Measurements from ENCODE around the gene CCDC89. TPM values are rescaled to one million over a fixed set of nuclear protein-coding genes. Genes with fewer than 3 reads are reported as not detected.
A peak's percentile ranks its signal among the peaks of the same experiment; 100 is the strongest.

CCDC89 gene
- total and polyA plus RNA-seq, 8 donors = 0.25 to 10.4 (median 1.7) TPM

DNA sequence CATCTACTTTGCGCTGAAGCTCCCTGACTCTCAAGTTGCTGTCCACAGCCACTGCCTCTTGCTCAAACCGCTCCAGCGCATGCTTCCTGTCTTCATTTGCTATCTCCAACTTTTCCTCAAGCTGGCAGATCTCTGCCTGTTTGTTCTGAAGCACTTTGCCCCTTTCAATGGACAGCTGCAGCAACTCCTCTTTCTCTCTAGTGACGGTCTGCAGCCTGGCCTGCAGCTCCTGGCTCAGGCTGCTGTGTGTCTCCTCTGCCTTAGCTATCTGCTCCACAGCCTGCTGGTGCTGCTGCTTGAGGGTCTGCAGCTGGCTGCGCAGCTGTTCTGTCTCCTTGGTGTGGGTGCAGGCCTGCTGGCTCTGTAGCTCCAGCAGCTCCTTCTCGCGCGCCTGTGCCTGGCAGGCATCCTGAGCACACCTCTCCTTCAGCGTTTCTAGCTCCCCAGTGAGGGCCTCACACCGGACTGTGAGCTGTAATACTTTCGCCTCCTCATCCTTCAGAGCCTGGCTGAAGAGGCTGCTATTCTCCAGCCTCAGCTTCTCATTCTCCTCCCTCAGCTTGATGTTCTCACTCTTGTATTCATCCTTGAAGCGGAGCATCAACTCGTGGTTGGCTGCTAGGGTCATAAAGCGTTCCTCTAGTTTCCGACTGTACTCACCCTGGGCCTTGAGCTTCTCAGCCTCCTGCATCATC lies 723 bp downstream of the CCDC89 start:
- peaks cover 9 to 45% (median 34%) of the 10 kb centered on the region in 4 donors for H3K4me1 ChIP-seq
- intact Hi-C loops (cut with DNase I; ENCODE audit: low total_unique reads) = no loop called here
- H3K27ac ChIP-seq = peak overlapping the region; percentile 35 to 81 (median 64)
- no peaks in the 10 kb centered on the region for H3K27me3 ChIP-seq
- peak in 1 of 2 donors; percentile 85 for DNase-seq
- 54 to 64% (median 58%) methylated on average over 15 of the region's 15 CpGs for WGBS, 5 donors
- peak overlapping the region; percentile 29 to 40 (median 39) for H3K4me3 ChIP-seq
- peaks cover 0 to under 1% (median 0%) of the 10 kb centered on the region in 4 donors for H3K36me3 ChIP-seq
- H3K9me3 ChIP-seq = no peaks in the 10 kb centered on the region
- no peak for TF ChIP-seq EP300 (IDR thresholded peaks at IDR 0.05)
- TF ChIP-seq, protein P1, sequence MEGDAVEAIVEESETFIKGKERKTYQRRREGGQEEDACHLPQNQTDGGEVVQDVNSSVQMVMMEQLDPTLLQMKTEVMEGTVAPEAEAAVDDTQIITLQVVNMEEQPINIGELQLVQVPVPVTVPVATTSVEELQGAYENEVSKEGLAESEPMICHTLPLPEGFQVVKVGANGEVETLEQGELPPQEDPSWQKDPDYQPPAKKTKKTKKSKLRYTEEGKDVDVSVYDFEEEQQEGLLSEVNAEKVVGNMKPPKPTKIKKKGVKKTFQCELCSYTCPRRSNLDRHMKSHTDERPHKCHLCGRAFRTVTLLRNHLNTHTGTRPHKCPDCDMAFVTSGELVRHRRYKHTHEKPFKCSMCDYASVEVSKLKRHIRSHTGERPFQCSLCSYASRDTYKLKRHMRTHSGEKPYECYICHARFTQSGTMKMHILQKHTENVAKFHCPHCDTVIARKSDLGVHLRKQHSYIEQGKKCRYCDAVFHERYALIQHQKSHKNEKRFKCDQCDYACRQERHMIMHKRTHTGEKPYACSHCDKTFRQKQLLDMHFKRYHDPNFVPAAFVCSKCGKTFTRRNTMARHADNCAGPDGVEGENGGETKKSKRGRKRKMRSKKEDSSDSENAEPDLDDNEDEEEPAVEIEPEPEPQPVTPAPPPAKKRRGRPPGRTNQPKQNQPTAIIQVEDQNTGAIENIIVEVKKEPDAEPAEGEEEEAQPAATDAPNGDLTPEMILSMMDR (IDR thresholded peaks at IDR 0.05) = no peak
- TF ChIP-seq POLR2AphosphoS5 (IDR thresholded peaks at IDR 0.05) = no peak
- no peak for TF ChIP-seq POLR2A (IDR thresholded peaks at IDR 0.05)

DNA sequence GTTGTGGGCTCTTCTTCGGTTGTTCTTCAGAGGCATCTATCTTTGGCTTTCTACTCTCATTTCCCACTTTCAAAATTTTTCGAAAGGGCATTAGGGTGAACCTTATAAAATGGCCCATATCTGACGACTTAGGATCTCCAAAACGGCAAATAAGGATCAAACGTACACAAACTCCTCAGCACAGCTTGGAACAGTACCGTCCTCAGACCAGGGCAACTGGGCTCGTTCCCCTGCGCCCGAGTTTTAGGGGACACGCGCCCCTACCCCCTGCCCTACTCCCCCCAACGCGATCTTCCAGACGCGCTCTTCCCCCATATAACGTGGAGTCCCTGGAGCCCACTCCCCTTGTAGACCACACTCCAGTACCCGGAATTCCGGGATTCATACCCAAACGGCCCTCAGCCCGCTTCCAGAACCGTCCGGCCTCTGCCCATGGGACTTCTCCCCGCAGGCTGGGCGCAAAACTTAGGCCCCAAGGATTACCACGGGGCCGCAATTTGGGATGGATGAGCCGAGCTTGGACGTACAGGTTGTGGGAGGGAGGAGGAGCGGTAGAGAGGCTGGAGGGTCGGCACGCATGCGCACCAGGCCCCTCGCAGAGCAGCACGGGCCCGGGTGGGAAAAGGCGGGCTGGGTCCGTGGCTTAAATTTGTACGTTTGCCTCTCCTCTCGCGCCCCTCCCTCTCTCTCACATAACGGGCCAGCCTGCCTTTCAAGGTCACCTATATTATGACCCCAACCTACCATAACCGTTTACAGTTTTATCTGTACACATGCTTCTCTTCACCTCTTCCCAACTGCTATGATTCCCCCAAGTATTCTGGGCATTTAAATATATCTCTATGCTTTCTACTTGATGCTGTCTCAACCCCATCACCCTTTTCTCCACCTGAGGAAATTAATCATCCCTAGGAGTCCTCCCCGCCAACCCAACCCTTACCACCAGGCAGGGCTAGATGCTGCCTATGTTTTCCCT lies 3.4 kb downstream of the CCDC89 start:
- peak; percentile 35 to 93 for DNase-seq
- H3K27me3 ChIP-seq = no peaks in the 10 kb centered on the region
- H3K27ac ChIP-seq = peak overlapping the region; percentile 16 to 74 (median 58)
- WGBS, 5 donors = 19 to 43% (median 25%) methylated on average over 43 of the region's 43 CpGs
- H3K36me3 ChIP-seq = no peaks in the 10 kb centered on the region
- no peaks in the 10 kb centered on the region for H3K9me3 ChIP-seq
- peaks cover 9 to 45% (median 34%) of the 10 kb centered on the region in 4 donors for H3K4me1 ChIP-seq
- intact Hi-C loops (cut with DNase I; ENCODE audit: low total_unique reads) = no loop called here
- H3K4me3 ChIP-seq = peak overlapping the region; percentile 44 to 55 (median 52)
- peak in 2 of 3 donors; percentile 18 to 45 for TF ChIP-seq POLR2AphosphoS5 (IDR thresholded peaks at IDR 0.05)
- TF ChIP-seq EP300 (IDR thresholded peaks at IDR 0.05) = no peak

DNA sequence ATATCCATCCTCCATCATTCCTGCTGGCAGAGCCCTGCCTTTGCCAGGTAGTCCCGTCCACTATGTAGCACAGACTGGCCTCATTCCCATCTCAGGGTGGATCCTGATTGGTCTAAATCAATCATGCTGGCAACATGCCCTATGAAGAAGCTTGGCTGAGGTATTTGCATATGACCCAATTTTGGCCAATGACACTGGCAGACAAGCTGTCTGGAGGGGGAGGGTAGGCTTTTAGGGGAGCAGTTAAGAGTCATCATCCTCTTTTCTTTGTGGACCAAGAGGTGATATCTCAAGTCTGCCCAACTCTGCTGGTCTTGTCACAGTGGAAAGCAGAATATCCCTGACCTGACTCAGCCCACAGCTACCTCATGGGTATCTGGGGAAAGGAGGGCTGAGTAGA lies 5.1 kb downstream of the CCDC89 start:
- Histone ChIP-seq H3K27me3 (no peaks in the 10 kb centered on the region), H3K4me1 (peaks cover 9 to 32% (median 22%) of the 10 kb centered on the region in 4 donors), H3K4me3 (no peak overlapping the region), H3K9me3 (no peaks in the 10 kb centered on the region), H3K27ac (no peak overlapping the region), H3K36me3 (no peaks in the 10 kb centered on the region)
- intact Hi-C loops (cut with DNase I; ENCODE audit: low total_unique reads) = no loop called here
- 52 to 78% (median 61%) methylated on average over 1 of the region's 1 CpG for WGBS, 5 donors
- no peak for DNase-seq
- no peak for TF ChIP-seq POLR2AphosphoS5 (IDR thresholded peaks at IDR 0.05)

DNA sequence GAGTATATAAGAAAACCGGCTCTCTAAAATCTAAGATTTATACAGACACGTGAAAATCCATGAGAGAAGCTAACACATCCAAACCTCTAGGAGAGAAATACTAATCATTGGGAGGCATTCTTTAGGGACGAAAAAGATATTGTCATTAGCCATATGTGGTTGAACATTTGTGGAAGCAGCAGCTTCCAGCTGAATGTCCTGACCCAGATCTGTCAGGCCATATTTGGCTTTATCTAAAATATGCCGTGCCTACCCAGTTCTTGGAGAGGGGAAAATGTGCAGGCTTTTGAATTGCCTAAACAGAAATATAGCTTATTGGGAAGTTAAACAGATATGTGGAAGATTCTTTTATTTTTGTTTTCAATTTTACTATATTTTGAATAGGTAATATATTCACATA lies 6.4 kb downstream of the CCDC89 start:
- Histone ChIP-seq H3K9me3 (peaks cover 0 to 2% (median 0%) of the 10 kb centered on the region in 4 donors), H3K4me3 (no peak overlapping the region), H3K4me1 (peaks cover 4 to 20% (median 13%) of the 10 kb centered on the region in 4 donors), H3K27me3 (no peaks in the 10 kb centered on the region), H3K36me3 (no peaks in the 10 kb centered on the region), H3K27ac (no peak overlapping the region)
- intact Hi-C loops (cut with DNase I; ENCODE audit: low total_unique reads) = no loop called here
- DNase-seq = no peak
- TF ChIP-seq POLR2AphosphoS5 (IDR thresholded peaks at IDR 0.05) (no peak), POLR2A (IDR thresholded peaks at IDR 0.05) (no peak), EP300 (IDR thresholded peaks at IDR 0.05) (no peak)
- TF ChIP-seq, protein P1 (IDR thresholded peaks at IDR 0.05) = no peak
- WGBS, 5 donors = 49 to 86% (median 84%) methylated on average over 4 of the region's 4 CpGs

DNA sequence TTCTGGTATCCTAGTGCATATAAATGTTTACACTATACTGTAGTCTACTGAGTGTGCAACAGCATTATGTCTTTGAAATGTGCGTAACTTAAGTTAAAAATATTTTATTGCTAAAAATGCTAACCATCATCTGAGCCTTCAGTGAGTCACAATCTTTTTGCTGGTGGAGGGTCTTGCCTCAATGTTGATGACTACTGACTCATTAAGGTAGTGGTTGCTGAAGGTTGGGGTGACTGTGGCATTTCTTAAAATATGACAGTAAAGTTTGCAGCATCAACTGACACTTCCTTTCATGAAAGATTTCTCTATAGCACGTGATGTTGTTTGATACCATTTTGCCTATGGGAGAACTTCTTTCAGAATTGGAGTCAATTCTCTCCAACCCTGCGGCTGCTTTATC lies 12.6 kb downstream of the CCDC89 start:
- DNase-seq = no peak
- intact Hi-C loops (cut with DNase I; ENCODE audit: low total_unique reads) = no loop called here
- TF ChIP-seq, protein P1 (IDR thresholded peaks at IDR 0.05) = no peak
- TF ChIP-seq POLR2AphosphoS5 (IDR thresholded peaks at IDR 0.05) = no peak
- no peak for TF ChIP-seq POLR2A (IDR thresholded peaks at IDR 0.05)
- no peak for TF ChIP-seq EP300 (IDR thresholded peaks at IDR 0.05)
- Histone ChIP-seq H3K27me3 (no peaks in the 10 kb centered on the region), H3K4me3 (no peak overlapping the region), H3K36me3 (no peaks in the 10 kb centered on the region), H3K9me3 (peaks cover 0 to 5% (median 0%) of the 10 kb centered on the region in 4 donors), H3K27ac (no peak overlapping the region), H3K4me1 (no peaks in the 10 kb centered on the region)
- 86 to 94% (median 88%) methylated on average over 3 of the region's 3 CpGs for whole genome bisulfite sequencing, 5 donors

All from stomach (tissue), 9 donors.